CD4-positive, alpha-beta T cell treated with Interleukin-1 beta for 1 hour (primary cell): Measurements from ENCODE around the gene KIFAP3.
A peak's percentile ranks its signal among the peaks of the same experiment; 100 is the strongest.
"Not testable (repeated sequence)": the region's sequence is repeated elsewhere in the genome, so short reads cannot be mapped to it uniquely, and the experiment has no call there.

Experiments
- DNase-seq, 2 donors: peaks; one replicate each; pipeline ENCODE4 v3.0.0-alpha.2; 2020 to 2022

The KIFAP3 gene

GRCh38 chr1:170063109-170063826, 11.2 kb downstream of the KIFAP3 start:
- no peak for DNase-seq

- not testable (repeated sequence) for DNase-seq
Observed at GRCh38 chr1:170061676-170062075, 12.8 kb downstream of the KIFAP3 start.

GRCh38 chr1:170060015-170060520, 14.4 kb downstream of the KIFAP3 start:
- not testable (repeated sequence) for DNase-seq

- no peak for DNase-seq
Observed at GRCh38 chr1:170049176-170049800, 25.2 kb downstream of the KIFAP3 start.

- no peak for DNase-seq
Observed at GRCh38 chr1:170048515-170048914, 26.0 kb downstream of the KIFAP3 start.

- DNase-seq: no peak
Observed at GRCh38 chr1:170044187-170044586, 30.3 kb downstream of the KIFAP3 start.

GRCh38 chr1:170041423-170042192, 32.9 kb downstream of the KIFAP3 start:
- no peak for DNase-seq

- DNase-seq: no peak
Observed at GRCh38 chr1:170032531-170033280, 41.8 kb downstream of the KIFAP3 start.

GRCh38 chr1:170030212-170030611, 44.3 kb downstream of the KIFAP3 start:
- DNase-seq: no peak

GRCh38 chr1:170027760-170028159, 46.7 kb downstream of the KIFAP3 start:
- no peak for DNase-seq

- no peak for DNase-seq
Observed at GRCh38 chr1:170020859-170021258, 53.6 kb downstream of the KIFAP3 start.

GRCh38 chr1:170017478-170017877, 57.0 kb downstream of the KIFAP3 start:
- no peak for DNase-seq

- no peak for DNase-seq
Observed at GRCh38 chr1:170012920-170013319, 61.6 kb downstream of the KIFAP3 start.

GRCh38 chr1:170010443-170010842, 64.1 kb downstream of the KIFAP3 start:
- DNase-seq: peak in 1 of 2 donors; percentile 19

GRCh38 chr1:170009551-170009950, 64.9 kb downstream of the KIFAP3 start:
- DNase-seq: no peak

GRCh38 chr1:170008745-170009144, 65.8 kb downstream of the KIFAP3 start:
- not testable (repeated sequence) for DNase-seq

- DNase-seq: not testable (repeated sequence)
Observed at GRCh38 chr1:170003270-170003835, 71.1 kb downstream of the KIFAP3 start.

GRCh38 chr1:170001266-170001665, 73.2 kb downstream of the KIFAP3 start:
- no peak for DNase-seq

- no peak for DNase-seq
Observed at GRCh38 chr1:169999761-170000160, 74.7 kb downstream of the KIFAP3 start.

- no peak for DNase-seq
Observed at GRCh38 chr1:169999331-169999741, 75.2 kb downstream of the KIFAP3 start.

GRCh38 chr1:169995993-169996392, 78.5 kb downstream of the KIFAP3 start:
- no peak for DNase-seq

GRCh38 chr1:169989246-169989645, 85.2 kb downstream of the KIFAP3 start:
- DNase-seq: no peak
